ENCODE data around the gene HBG2.
"Not testable (repeated sequence)": the region's sequence is repeated elsewhere in the genome, so short reads cannot be mapped to it uniquely, and the experiment has no call there.

The HBG2 gene

DNA sequence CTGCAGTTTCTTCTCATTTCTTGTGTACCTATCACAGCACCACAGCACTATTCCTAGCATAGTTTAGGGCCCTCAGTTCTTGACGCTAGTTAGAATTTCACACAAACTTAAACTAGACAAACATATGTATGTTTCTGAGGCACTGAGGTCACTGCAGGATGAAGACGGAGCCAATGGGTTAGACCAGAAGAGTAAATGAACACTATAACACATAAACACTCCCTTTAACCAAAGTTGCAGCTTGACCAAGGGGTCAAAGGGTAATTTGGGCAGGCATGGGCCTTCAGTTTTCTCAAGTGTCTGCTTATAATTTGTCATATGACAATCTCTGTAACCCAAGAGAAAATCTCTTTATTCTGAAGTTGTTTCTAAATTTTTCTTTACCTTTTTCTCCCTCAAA lies 28.0 kb upstream of the HBG2 start:
- DNase-seq: no peak

DNA sequence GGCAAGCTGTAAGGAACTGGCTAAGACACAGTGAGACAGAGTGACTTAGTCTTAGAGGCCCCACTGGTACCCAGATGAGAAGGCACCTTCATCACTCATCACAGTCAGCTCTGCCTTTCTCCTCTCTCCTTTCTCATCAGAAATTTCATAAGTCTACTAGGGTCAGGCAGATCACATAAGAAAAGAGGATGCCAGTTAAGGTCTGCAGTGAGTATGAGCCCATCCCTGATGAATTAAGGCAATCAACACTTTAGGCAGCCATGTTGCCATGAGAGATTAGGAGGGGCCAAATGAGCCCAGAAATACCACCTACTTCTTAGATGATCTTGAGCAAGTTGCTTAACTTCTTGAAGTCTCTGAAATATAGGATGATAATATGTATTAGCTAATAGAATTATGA lies 27.0 kb upstream of the HBG2 start:
- DNase-seq: no peak

DNA sequence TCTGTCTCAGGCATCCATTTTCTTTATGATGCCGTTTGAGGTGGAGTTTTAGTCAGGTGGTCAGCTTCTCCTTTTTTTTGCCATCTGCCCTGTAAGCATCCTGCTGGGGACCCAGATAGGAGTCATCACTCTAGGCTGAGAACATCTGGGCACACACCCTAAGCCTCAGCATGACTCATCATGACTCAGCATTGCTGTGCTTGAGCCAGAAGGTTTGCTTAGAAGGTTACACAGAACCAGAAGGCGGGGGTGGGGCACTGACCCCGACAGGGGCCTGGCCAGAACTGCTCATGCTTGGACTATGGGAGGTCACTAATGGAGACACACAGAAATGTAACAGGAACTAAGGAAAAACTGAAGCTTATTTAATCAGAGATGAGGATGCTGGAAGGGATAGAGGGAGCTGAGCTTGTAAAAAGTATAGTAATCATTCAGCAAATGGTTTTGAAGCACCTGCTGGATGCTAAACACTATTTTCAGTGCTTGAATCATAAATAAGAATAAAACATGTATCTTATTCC lies 26.1 kb upstream of the HBG2 start:
- peak in 5 of 56 donors; percentile 0 to 11 (median 9) for DNase-seq

DNA sequence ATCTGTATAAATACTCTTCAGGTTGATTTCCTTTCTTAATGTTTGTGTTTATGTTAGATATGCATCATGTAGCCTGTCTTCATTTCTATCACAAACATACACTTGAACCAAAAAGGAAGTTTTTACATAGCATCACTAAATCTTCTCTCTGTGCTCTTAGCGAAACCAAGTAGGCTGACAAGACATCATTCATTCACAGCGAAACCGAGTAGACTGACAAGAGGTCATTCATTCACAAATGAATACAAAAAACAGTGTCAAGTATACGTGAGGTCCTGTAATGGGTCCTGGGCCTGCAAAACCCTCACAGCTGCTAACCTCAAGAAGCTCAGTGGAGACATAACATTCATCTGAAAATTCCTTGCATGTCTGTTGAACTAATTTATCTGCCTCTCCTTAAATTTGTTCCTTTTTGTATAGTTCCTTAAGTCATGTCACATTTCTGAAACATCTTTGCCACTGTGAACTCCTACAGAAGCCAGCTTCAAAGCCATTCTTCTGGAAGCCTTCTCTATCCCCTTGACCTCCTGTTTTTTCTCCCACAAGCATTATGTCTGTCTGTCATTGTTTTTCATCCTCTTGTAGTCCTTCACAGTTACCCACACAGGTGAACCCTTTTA lies 25.0 kb upstream of the HBG2 start:
- no peak for DNase-seq

DNA sequence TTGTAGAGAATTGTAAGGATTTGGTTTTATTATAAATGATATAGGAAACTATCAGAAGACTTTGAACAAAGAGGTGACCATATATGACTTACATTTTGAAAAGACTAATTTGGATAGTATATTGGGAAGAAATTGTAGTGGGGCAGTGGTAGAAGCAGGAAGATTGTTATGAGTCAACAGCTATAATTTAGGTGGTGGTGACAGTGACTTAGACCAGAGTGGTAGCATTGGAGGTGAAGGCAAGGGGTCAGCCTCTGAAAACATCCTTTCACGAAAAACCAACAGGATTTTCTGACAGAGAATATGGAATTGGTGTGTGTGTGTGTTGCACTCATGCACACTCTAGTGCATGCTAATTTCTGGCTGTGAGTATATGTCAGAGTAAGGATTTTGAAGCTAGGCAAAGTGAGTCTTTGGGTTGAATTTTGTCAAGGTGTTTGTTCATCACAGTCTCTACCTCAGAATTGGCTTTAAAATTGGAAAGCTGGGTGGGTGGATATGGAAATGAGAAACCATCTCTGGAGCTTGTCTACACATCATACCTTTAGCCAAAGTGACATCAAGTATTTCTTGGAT lies 23.3 kb upstream of the HBG2 start:
- DNase-seq: no peak

DNA sequence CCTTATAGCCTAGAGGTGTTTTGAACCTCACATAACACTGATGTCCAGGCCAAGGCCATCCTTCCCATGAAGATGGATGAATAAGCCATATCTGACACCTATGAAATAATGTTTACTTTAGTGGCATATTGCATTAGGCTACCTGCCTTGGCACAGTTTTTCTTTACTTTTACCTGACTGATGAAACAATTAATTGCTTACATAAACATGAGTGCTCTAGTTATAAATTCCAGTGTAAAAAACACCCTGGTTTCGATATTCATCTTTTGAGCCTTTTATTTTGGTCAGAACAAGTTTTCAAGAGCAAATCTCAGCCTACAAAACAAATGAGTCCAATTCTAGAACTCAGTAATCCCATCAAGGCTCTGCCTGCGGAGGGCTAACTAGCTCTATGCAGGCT lies 22.1 kb upstream of the HBG2 start:
- no peak for DNase-seq

DNA sequence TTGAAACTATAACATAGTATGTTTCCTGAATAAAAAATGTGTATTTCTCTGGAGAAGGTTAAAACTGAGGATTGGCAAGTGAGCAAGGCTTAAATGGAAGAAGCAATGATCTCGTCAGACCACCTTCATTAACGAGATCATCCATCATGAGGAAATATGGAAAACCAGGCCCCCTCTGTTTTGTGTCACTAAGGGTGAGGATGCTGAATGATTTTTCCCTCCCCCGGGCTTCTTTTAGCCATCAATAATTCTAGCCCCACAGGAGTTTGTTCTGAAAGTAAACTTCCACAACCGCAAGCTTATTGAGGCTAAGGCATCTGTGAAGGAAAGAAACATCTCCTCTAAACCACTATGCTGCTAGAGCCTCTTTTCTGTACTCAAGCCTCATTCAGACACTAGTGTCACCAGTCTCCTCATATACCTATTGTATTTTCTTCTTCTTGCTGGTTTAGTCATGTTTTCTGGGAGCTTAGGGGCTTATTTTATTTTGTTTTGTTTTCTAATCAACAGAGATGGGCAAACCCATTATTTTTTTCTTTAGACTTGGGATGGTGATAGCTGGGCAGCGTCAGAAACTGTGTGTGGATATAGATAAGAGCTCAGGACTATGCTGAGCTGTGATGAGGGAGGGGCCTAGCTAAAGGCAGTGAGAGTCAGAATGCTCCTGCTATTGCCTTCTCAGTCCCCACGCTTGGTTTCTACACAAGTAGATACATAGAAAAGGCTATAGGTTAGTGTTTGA lies 21.0 kb upstream of the HBG2 start:
- no peak for DNase-seq

DNA sequence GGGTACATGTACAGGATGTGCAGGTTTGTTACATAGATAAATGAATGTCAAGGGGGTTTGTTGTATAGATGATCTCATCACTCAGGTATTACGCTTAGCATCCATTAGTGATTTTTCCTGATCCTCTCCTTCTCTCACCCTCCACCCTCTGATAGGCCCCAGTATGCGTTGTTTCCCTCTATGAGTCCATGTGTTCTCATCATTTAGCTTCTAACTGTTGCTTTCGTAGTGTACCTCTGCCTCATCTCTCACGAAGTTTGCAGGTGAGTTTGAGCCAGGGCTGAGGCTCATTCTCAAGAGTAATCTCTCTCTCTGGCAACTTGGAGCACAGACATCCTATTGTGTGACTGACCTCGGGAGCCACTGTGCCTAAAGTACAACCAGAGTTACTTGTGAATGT lies 19.8 kb upstream of the HBG2 start:
- no peak for DNase-seq

DNA sequence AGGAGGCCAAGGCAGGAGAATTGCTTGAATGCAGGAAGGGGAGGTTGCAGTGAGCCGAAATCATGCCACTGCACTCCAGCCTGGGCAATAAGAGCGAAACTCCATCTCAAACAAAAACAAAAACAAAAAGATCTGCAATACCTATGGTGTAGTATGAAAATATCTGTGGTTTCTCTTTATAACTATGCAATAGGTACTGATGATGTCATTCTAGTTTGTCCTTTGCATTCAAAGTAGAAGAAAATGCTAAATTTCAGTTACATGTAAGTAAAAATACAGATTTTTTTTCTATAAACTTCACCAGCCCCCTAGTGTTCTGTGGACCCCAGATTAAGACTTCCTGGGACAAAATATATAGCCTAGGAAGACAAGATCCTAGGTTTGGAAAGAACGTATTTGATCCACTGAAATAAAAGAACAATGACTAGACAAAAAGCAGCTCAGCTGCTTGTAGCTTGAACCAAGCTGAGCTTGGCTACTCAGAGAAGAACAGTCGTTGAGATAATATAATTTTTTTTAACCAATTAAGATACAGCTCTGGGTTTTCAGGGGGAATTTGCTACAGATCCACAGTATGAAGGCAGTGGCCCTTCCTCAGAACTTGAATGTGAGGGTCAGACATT lies 17.9 kb upstream of the HBG2 start:
- DNase-seq: no peak

DNA sequence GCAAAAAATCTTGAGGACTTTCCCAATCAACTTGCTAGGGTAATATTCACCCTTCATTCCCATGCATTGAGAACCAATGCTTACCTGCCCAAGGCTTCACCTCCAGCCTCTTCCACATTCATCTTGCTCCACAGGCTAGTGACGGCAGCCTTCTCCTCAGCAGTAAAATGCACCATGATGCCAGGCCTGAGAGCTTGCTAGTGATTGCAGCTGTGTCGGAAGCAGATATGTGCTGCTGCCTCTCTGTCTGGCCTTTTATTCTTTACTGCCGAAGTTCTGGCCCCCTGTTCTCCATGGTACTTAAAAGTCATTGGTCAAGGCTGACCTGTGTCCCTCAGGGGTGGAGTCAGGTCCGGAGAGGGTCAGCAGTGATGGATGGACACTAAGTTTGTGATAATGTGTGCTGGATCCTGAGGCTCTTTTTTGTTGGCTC lies 15.2 kb upstream of the HBG2 start, which contains the start of gene HBE1:
HBE1 (minus strand) TSS at position 231 of the 433 bp plus-strand sequence; CDS start at position 176, 55 bp downstream.
- DNase-seq: no peak

DNA sequence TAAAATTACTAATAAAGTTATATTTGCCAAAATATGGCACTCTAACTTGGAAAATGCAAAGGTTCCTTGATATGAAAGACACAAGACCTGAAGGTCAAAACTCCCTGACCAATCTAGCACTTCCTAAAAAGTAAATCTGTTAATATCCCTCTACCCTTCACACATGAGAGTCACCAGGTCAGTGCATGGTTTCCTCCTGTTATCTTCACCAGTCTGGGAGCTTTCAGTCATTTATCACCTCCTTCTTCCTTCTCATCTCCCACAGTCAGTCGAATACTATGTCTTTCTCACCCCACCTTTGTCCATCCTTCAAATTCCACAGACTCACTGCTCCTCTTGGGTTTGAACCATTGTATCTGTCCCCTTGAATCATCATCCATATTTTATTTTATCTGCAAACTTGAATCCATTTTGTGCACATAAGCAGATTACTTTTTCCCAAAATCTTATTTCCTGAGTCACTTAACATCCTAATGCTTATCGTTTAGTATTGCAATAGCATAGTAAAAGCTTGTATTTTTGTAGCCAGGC lies 12.5 kb upstream of the HBG2 start:
- no peak for DNase-seq

DNA sequence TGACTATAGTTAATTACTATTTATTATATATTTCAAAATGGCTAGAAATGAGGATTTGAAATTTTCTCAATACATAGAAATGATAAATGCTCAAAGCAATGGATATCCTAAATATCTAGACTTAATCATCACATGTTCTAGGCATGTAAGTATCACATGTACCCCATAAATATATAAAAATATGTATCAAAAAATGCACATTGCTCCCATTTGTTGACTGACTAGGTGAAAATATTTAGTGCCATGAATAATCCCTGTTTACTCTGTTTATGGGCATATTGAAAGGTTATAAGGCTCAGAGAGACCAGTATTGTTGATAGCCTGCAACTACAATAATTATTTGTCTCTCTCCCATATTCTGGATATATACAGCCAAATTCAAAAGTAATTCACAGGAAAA lies 12.0 kb upstream of the HBG2 start:
- DNase-seq: no peak

DNA sequence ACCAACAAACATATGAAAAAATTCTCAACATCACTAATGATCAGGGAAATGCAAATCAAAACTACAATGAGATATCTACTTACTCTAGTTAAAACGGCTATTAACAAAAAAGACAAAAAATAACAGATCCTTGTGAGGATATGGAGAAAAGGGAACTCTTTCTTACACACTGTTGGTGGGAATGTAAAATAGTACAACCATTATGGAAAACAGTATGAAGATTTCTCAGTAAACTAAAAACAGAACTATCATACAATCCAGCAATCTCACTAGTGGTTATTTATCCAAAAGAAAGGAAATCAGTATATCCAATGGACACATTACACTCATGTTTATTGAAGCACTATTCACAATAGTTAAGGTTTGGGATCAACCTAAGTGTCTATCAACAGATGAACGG lies 11.3 kb upstream of the HBG2 start:
- DNase-seq: no peak

DNA sequence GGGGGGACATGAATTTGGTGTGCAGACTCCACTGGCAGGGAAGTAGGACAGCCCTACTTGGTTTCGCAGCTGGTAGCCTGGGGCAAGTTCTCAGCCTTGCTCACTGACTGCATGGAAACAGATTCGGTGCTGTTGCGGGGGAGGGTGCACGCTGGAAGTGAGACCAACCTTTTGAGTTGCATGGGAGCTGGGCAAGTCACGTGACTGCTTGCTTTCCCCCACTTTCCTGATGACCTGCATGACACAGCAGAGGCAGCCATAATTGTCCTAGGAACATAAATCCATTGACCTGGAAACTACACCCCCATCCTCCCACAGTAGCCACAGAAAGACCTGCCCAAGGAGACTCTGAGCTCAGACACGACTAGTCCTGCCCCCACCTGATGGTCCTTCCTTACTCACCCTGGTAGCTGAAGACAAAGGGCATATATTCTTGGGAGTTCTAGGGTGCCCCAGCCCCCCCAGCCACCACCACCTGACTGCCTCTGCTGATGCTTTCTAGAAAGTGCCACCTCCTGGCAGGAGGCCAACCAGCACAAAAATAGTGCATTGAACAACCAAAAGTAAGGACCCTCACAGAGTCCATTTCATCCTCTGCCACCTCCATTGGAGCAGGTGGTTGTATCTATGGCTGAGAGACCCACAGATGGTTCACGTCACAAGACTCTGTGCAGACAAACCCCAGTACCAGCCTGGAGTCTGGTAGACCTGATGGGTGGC lies 4.1 kb upstream of the HBG2 start:
- no peak for DNase-seq

DNA sequence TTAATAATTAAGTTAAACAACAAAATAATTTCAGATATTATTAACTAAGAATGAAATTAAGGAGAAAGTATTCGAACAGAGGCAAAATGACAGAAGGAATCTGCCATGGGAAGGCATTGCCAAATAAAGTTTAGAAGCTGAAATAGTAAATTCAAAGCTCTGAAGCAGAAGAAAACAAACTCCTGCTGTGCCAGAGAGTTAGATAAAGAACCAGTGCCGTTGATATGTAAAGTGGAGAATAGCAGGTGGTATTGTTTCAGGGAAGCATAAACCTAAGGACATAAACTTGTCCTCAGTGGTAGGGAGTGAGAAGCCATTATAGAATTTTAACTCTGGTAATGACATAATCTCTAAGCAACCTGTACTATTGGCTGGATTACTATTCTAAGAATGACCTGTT lies 2.7 kb upstream of the HBG2 start:
- DNase-seq: no peak

DNA sequence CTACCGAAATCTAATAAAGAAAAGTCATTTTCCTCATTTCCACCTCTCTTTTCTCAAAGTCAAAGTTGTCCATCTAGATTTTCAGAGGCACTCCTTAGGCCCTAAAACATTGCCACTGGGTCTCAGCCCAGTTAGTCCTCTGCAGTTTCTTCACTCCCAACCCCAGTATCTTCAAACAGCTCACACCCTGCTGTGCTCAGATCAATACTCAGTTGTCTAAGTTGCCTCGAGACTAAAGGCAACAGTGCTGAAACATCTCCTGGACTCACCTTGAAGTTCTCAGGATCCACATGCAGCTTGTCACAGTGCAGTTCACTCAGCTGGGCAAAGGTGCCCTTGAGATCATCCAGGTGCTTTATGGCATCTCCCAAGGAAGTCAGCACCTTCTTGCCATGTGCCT lies 558 bp downstream of the HBG2 start:
- DNase-seq: not testable (repeated sequence)

DNA sequence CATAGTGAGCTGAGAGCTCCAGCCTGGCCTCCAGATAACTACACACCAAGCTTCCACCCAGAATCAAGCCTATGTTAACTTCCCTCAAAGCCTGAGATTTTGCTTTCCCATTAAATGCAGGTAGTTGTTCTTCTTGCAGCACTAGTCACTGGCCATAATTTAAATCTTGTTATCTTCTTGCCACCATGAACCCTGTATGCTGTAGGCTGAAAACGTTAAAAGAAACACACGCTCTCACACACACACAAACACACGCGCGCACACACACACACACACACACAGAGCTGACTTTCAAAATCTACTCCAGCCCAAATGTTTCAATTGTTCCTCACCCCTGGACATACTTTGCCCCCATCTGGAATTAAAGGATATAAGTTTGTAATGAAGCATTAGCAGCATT lies 1.1 kb downstream of the HBG2 start:
- not testable (repeated sequence) for DNase-seq

DNA sequence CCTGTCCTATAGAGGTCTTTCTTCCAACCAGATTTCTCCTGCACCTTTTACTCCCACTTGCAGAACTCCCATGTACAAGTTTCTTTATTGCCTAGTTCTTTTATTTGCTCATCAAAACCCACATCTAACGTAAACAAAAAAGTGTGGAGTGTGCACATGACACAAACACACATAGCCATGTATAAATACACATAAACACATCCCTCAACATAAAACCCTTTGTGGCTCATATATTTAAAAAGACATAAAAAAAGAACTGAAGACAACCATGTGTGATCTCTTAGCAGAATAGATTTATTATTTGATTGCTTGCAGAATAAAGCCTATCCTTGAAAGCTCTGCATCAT lies 1.7 kb downstream of the HBG2 start:
- no peak for DNase-seq

DNA sequence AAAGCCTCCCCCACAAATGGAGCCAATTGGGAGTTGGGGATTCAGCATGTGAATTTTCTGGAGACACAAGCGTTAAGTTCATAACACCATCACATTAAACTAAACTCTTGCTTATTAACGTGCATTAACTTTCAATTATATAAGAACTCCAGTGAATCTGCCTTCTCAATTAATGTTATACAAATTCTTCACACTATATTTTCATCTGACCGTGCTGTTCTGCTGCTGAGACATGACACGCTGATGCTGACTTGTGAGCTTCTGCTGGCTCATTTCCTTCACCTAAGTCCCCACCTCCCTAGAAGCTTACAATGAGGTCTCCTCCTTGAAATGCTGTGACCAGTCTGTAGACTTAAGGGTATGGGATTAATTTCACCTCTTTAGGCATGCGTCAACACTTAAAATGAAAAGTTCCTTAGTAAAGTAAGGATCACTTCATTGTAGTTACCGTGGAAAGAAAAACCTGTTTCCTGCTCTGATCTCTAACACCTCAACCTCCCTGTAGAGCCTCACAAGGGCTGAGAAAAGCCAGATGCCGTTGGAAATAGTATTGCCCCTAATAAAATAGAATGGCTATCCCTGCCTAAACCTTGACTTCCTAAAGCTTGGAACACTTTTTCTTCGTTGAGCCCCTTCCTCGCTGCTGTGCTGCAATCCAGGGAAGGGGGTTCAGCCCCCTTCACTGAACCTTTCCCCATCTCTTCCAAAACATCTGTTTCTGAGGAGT lies 2.2 kb downstream of the HBG2 start:
- no peak for DNase-seq

DNA sequence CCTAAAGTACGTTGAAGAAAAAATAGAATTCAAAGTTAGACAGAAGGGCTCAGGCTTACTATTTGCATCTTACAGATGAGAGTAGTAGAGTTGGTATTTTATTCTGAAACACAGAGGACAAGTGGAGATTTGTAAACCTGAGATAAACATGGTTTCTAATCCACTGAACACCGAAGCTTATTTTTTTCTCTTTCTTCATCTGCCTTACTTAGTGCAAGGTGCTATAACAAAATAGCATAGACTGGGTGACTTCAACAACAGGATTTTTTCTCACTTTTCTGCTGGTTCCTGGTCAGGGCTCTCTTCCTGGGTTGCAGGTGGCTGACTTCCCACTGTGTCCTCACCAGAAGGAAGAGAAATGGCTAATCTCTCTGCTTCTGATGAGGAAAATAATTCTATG lies 2.8 kb downstream of the HBG2 start:
- no peak for DNase-seq
